Effector memory CD8-positive, alpha-beta T cell (primary cell): ENCODE results near the gene CYP2E1.
A peak's percentile ranks its signal among the peaks of the same experiment; 100 is the strongest.
"Not testable (repeated sequence)": the region's sequence is repeated elsewhere in the genome, so short reads cannot be mapped to it uniquely, and the experiment has no call there.

ENCODE experiments used
- ATAC-seq: fragments of 150-1000 bp; cut with Tn5 transposase; replicated peaks from 2 replicates; pipeline ENCODE4 v1.10.0; 2021; ENCODE audit warnings: mild to moderate bottlenecking, moderate library complexity
- DNase-seq, 3 experiments: peaks; one replicate each; pipeline ENCODE4 v3.0.0; 2021
- H3K27ac Mint-ChIP-seq, 2 donors: one replicate each; pipeline ENCODE4 v1.8.0; 2022; ENCODE audit warnings: mild to moderate bottlenecking in 2 of 2, mixed read lengths in 2 of 2, moderate library complexity in 2 of 2
- H3K27me3 Mint-ChIP-seq, 2 donors: one replicate each; pipeline ENCODE4 v1.8.0; 2022; ENCODE audit warnings: mixed read lengths in 2 of 2
- H3K36me3 Mint-ChIP-seq: one replicate; pipeline ENCODE4 v1.8.0; 2022; ENCODE audit warnings: mild to moderate bottlenecking, moderate library complexity, mixed read lengths; ENCODE audit not compliant: insufficient read depth
- H3K4me1 Mint-ChIP-seq, 2 donors: one replicate each; pipeline ENCODE4 v1.8.0; 2022; ENCODE audit warnings: low read depth in 2 of 2, mixed read lengths in 2 of 2
- H3K4me3 Mint-ChIP-seq, 2 donors: one replicate each; pipeline ENCODE4 v1.8.0; 2022; ENCODE audit warnings: mild to moderate bottlenecking in 2 of 2, mixed read lengths in 2 of 2, moderate library complexity in 2 of 2
- H3K9me3 Mint-ChIP-seq, 2 donors: one replicate each; pipeline ENCODE4 v1.8.0; 2022; ENCODE audit warnings: mixed read lengths in 2 of 2
- total RNA-seq, 9 experiments: gene quantifications; one replicate each; lab custom pipeline; 2026; lab: John Stamatoyannopoulos, UW

The CYP2E1 gene
- 0.55 to 3.7 (median 1.3) reads per million in 9 experiments for total RNA-seq

DNA sequence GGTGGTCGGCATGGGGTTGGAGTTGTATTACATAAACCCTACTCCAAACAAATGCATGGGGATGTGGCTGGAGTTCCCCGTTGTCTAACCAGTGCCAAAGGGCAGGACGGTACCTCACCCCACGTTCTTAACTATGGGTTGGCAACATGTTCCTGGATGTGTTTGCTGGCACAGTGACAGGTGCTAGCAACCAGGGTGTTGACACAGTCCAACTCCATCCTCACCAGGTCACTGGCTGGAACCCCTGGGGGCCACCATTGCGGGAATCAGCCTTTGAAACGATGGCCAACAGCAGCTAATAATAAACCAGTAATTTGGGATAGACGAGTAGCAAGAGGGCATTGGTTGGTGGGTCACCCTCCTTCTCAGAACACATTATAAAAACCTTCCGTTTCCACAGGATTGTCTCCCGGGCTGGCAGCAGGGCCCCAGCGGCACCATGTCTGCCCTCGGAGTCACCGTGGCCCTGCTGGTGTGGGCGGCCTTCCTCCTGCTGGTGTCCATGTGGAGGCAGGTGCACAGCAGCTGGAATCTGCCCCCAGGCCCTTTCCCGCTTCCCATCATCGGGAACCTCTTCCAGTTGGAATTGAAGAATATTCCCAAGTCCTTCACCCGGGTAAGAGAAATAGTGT, at the start of gene CYP2E1:
CYP2E1 (plus strand) TSS at position 407 of the 632 bp plus-strand sequence; CDS start at position 440, 33 bp downstream.
- DNase-seq (no peak), ATAC-seq (no peak)
- Mint-ChIP-seq H3K9me3 (peaks cover 0 to 6% of the 10 kb centered on the region in 2 donors), H3K4me1 (peaks cover 21 to 23% of the 10 kb centered on the region in 2 donors), H3K27ac (no peak within 1 kb of the TSS), H3K4me3 (peak within 1 kb of the TSS; percentile 59 to 88), H3K27me3 (peaks cover 37 to 49% of the 10 kb centered on the region in 2 donors), H3K36me3 (peaks cover 6% of the 10 kb centered on the region)

GRCh38 chr10:133481086-133481643, 46.0 kb upstream of the CYP2E1 start:
- no peaks in the 10 kb centered on the region for H3K36me3 Mint-ChIP-seq
- DNase-seq: no peak
- H3K4me3 Mint-ChIP-seq: no peak overlapping the region
- peak overlapping the region in 1 of 2 donors; percentile 54 for H3K27ac Mint-ChIP-seq
- H3K9me3 Mint-ChIP-seq: peaks cover 11 to 13% of the 10 kb centered on the region in 2 donors
- ATAC-seq: no peak
- H3K4me1 Mint-ChIP-seq: peaks cover 0 to 10% of the 10 kb centered on the region in 2 donors
- no peaks in the 10 kb centered on the region for H3K27me3 Mint-ChIP-seq

DNA sequence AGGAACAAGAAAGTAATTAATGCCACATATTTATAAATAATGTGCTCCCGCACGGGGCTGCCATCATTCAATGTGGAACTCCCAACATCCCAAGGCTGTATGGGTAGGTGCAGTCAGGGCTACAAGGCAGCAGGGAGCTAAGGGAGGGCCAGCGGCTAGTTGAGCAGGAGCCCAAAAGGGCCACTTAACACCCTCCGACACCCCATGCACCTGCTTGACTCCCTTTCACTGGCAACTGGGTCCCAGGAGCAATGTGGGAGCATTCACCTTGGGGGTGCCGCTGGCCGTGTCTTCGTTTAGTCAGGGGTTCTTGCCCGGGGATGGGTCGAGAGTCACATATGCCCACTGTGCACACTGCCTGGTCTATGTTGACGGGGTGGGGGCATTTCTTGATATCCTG, 45.5 kb upstream of the CYP2E1 start:
- ATAC-seq (no peak), DNase-seq (no peak)
- H3K4me3 Mint-ChIP-seq: no peak overlapping the region
- peaks cover 0 to 5% of the 10 kb centered on the region in 2 donors for H3K4me1 Mint-ChIP-seq
- H3K36me3 Mint-ChIP-seq: no peaks in the 10 kb centered on the region
- H3K9me3 Mint-ChIP-seq: peaks cover 13 to 17% of the 10 kb centered on the region in 2 donors
- no peaks in the 10 kb centered on the region for H3K27me3 Mint-ChIP-seq
- H3K27ac Mint-ChIP-seq: peak overlapping the region in 1 of 2 donors; percentile 54

DNA sequence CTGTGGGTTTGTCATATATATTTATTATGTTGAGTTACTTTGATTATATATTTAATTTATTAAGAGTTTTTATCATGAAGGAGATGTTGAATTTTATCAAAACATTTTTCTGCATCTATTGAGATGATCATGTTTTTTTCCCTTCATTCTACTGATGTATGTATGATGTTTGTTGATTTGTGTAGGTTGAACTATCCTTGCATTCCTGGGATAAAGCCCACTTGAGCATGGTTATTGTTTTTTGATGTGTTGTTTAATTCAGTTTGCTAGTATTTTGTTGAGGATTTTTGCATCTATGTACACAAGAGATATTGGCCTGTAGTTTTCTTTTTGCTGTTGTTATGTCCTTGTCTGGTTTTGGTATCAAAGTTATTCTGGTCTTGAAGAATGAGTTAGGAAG, 42.3 kb upstream of the CYP2E1 start:
- no peak overlapping the region for H3K4me3 Mint-ChIP-seq
- H3K27ac Mint-ChIP-seq: no peak overlapping the region
- H3K36me3 Mint-ChIP-seq: no peaks in the 10 kb centered on the region
- no peaks in the 10 kb centered on the region for H3K27me3 Mint-ChIP-seq
- ATAC-seq (no peak), DNase-seq (no peak)
- peaks cover 0 to 3% of the 10 kb centered on the region in 2 donors for H3K4me1 Mint-ChIP-seq
- H3K9me3 Mint-ChIP-seq: peaks cover 19 to 21% of the 10 kb centered on the region in 2 donors

DNA sequence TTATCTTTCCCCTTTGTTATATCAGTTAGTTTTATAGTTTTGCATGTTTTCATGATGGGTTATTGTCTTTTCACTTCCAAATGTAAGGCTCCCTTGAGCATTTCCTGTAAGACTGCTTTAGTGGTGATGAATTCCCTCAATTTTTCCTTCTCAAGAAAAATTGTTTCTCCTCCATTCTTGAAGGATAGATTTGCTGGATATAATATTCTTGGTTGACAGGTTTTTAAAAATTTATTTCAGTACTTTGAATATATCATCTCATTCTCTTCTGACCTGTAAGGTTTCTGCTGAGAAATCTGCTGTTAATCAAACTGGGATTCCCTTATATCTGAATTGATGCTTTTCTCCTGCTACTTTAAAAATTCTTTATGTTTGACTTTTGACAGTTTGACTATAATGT, 40.1 kb upstream of the CYP2E1 start:
- Mint-ChIP-seq H3K27me3 (no peaks in the 10 kb centered on the region), H3K9me3 (peaks cover 19 to 21% of the 10 kb centered on the region in 2 donors), H3K4me1 (no peaks in the 10 kb centered on the region), H3K4me3 (no peak overlapping the region), H3K27ac (no peak overlapping the region), H3K36me3 (no peaks in the 10 kb centered on the region)
- DNase-seq (no peak), ATAC-seq (no peak)

GRCh38 chr10:133488354-133488753, 38.8 kb upstream of the CYP2E1 start:
- no peak overlapping the region for H3K27ac Mint-ChIP-seq
- H3K27me3 Mint-ChIP-seq: no peaks in the 10 kb centered on the region
- peaks cover 9 to 12% of the 10 kb centered on the region in 2 donors for H3K9me3 Mint-ChIP-seq
- no peak overlapping the region for H3K4me3 Mint-ChIP-seq
- ATAC-seq (no peak), DNase-seq (no peak)
- no peaks in the 10 kb centered on the region for H3K4me1 Mint-ChIP-seq
- no peaks in the 10 kb centered on the region for H3K36me3 Mint-ChIP-seq

DNA sequence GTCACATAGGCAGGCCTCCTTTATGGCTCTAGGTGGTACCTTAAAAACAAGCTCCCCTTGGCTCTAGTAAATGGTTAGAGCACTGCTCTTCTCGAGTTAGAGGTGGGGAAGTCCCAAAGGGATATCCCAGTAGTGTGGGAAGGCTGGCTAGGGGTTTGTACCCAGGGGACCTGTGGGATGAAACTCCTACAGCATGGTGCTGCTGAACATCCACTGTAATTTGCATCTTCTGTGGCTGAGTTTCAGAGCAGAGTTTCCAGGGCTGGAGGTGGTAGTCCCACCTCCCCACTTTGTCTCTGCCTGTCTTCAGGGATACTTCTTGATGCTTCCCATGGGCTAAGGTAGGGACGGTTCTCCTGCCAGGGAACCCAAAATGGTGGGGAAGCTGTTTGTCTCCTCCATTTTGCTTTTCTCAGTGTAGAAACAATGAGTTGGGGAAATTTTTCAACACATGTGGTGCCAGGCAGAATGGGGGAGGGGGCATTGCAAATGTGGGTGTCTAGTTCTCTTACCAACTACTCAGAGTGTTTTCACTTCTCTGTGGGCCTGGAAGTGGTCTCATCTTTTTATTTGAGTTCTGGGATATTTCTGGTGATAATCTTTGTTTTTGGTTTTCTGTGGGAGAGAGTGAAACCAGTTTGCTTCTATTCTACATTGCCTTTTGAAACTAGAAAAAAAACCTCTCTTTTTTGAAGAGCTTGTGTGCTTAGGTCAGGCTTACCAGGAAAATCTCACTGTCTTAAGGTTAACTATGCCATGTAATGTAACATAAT, 37.2 kb upstream of the CYP2E1 start:
- Mint-ChIP-seq H3K9me3 (peaks cover 9 to 10% of the 10 kb centered on the region in 2 donors), H3K4me3 (no peak overlapping the region), H3K4me1 (no peaks in the 10 kb centered on the region), H3K27ac (no peak overlapping the region), H3K36me3 (no peaks in the 10 kb centered on the region), H3K27me3 (no peaks in the 10 kb centered on the region)
- no peak for DNase-seq
- ATAC-seq: no peak

- H3K36me3 Mint-ChIP-seq, DNase-seq, H3K4me3 Mint-ChIP-seq, H3K27ac Mint-ChIP-seq, ATAC-seq, H3K4me1 Mint-ChIP-seq, H3K9me3 Mint-ChIP-seq, H3K27me3 Mint-ChIP-seq: not testable (repeated sequence)
These were observed 33.6 kb upstream of the CYP2E1 start for GRCh38 chr10:133493562-133493961.

- not testable (repeated sequence) for H3K4me3 Mint-ChIP-seq, H3K36me3 Mint-ChIP-seq, DNase-seq, ATAC-seq, H3K27me3 Mint-ChIP-seq, H3K27ac Mint-ChIP-seq, H3K9me3 Mint-ChIP-seq, H3K4me1 Mint-ChIP-seq
These were observed 29.8 kb upstream of the CYP2E1 start for GRCh38 chr10:133497363-133497762.

DNA sequence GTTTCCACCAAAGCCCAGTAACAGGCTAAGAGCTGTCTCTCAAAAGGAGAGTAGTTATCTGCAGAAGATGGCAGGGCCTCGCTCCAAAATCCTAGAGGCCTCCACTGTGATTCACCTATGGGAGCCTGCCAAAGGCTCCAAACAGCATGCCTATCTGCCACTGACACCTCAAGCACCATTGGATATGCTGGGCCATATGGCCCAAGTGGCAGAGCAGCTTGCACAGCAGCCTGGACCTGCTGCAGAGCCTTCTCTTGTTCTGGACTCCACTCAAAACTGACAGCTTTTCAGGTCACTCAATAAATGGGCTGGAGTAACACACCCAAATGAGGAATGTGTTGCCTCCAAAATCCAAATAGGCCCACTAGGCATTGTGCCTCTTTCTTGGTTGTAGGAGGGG, 28.0 kb upstream of the CYP2E1 start:
- not testable (repeated sequence) for H3K9me3 Mint-ChIP-seq, H3K27me3 Mint-ChIP-seq, H3K4me3 Mint-ChIP-seq, H3K36me3 Mint-ChIP-seq, H3K4me1 Mint-ChIP-seq, DNase-seq, ATAC-seq, H3K27ac Mint-ChIP-seq

- not testable (repeated sequence) for H3K9me3 Mint-ChIP-seq, H3K4me3 Mint-ChIP-seq, H3K27me3 Mint-ChIP-seq, H3K4me1 Mint-ChIP-seq, H3K27ac Mint-ChIP-seq, H3K36me3 Mint-ChIP-seq, ATAC-seq, DNase-seq
These were observed 26.3 kb upstream of the CYP2E1 start for GRCh38 chr10:133500897-133501296.

DNA sequence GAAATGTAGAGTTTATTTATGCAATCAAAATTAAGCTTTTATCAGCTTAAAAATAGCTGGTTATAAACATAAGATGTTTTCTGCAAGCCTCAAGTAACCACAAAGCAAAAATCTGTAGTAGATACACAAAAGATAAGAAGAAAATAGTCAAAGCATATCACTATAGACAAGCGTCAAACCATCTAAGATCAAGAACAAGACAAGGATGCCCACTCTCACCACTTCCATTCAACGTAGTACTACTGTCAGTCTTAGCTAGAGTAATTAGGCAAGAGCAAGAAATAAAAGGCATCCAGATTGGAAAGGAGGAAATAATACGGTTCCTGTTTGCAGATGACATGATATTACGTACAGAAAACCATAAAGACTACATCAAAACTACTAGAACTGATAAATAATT, 17.5 kb upstream of the CYP2E1 start:
- peaks cover 5% of the 10 kb centered on the region for H3K36me3 Mint-ChIP-seq
- DNase-seq (no peak), ATAC-seq (peak; percentile 46)
- no peak overlapping the region for H3K27ac Mint-ChIP-seq
- peaks cover 2 to 11% of the 10 kb centered on the region in 2 donors for H3K9me3 Mint-ChIP-seq
- H3K4me3 Mint-ChIP-seq: no peak overlapping the region
- no peaks in the 10 kb centered on the region for H3K4me1 Mint-ChIP-seq
- H3K27me3 Mint-ChIP-seq: peaks cover 45 to 50% of the 10 kb centered on the region in 2 donors

- Mint-ChIP-seq H3K36me3 (peaks cover 5% of the 10 kb centered on the region), H3K4me1 (no peaks in the 10 kb centered on the region), H3K9me3 (peaks cover 2 to 11% of the 10 kb centered on the region in 2 donors), H3K27me3 (peaks cover 45 to 50% of the 10 kb centered on the region in 2 donors), H3K4me3 (no peak overlapping the region), H3K27ac (no peak overlapping the region)
- DNase-seq (no peak), ATAC-seq (no peak)
These were observed 15.8 kb upstream of the CYP2E1 start for GRCh38 chr10:133511408-133511807.
